Activated CD4-positive, alpha-beta T cell treated with anti-CD3 and anti-CD28 coated beads for 24 hours (primary cell): Measurements from ENCODE around the gene KCTD17.
"Not testable (repeated sequence)": the region's sequence is repeated elsewhere in the genome, so short reads cannot be mapped to it uniquely, and the experiment has no call there.

Experiments
- DNase-seq, 2 donors: peaks; one replicate each; pipeline ENCODE4 v3.0.0-alpha.2; 2020; ENCODE audit warnings: low read depth in 2 of 2

Gene KCTD17

DNA sequence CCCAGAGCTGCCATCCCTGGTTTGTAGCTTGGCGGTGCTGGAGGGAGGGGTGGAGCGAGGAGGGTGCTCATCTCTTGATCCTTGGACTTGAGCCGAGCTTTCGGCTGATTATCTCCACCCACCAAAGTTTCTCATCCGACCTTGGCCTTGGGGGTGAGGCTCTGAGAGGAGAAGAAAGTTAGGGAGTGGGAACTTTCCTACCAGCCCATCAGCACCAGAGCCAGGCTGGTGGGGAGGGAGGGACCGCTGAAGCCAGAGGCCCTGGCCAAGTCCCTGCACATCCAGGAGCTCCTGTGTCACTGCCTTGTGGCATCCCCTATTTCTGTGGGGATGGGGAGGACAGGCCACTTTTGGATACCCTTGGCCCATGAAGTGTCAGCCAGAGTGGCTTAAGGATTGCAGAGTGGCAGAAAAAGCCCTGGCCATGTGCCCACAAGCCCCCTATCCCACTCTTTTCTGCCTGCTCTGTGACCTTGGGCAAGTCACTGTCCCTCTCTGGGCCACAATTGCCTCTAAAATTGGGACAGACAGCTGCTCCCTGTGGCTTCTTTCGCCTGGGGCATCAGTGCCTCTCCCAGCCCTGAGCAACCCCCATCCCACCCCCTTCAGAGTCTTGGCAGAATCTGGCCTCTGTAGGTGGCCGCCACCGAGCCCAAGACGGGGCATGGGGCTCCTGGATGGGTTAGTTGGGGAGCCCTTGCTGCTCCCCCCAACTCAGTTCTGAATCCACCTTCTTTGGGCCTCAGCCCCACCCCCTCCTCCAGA lies 10.3 kb downstream of the KCTD17 start:
- DNase-seq, result no peak

DNA sequence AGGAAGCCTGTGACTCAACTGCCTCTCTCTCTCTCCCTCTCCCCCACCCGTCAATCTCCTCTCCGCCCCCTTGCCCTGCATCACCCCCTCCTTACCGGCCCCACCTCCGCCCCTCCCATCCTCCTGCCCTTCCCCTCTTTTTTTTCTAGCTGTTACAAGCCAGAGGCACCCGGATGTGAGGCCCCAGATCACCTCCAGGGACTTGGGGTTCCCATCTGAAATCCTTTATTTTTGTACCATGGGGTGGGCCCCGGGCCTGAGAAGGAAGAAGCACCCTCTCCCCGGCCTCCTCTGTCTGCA lies 10.8 kb downstream of the KCTD17 start:
- no peak for DNase-seq

DNA sequence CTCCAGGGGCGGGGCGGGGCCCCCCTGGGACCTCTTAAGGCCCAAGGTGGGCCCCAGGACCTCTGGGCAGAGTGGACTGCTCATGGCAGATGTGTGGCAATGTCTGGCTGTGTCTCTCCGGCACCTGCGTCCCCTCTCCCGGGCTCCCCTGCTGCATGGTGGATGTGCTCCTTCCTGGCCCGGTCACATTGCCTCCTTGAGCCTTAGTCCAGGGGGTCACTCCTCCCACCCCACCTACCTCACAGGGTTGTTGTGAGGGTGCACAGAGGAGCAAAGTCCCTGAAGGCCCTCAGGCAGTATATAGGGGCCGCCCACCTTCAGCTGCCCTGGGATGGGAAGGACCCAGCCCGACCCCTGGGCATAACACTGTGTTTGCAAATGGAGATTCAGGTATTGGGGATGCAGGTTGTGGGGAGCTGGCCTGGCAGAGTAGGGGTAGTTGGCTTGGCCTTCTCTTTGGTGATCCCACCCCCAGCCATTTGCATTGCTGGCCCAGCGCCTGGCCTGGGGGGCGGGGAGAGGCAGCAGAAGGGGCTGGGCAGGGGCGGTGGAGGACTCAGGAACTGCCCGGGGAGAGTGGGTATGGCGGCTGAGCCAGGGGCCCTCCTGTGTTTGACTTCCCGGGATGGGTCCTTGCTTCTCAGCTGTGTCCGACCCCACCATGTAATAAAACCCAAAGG lies 11.3 kb downstream of the KCTD17 start:
- DNase-seq, result no peak

DNA sequence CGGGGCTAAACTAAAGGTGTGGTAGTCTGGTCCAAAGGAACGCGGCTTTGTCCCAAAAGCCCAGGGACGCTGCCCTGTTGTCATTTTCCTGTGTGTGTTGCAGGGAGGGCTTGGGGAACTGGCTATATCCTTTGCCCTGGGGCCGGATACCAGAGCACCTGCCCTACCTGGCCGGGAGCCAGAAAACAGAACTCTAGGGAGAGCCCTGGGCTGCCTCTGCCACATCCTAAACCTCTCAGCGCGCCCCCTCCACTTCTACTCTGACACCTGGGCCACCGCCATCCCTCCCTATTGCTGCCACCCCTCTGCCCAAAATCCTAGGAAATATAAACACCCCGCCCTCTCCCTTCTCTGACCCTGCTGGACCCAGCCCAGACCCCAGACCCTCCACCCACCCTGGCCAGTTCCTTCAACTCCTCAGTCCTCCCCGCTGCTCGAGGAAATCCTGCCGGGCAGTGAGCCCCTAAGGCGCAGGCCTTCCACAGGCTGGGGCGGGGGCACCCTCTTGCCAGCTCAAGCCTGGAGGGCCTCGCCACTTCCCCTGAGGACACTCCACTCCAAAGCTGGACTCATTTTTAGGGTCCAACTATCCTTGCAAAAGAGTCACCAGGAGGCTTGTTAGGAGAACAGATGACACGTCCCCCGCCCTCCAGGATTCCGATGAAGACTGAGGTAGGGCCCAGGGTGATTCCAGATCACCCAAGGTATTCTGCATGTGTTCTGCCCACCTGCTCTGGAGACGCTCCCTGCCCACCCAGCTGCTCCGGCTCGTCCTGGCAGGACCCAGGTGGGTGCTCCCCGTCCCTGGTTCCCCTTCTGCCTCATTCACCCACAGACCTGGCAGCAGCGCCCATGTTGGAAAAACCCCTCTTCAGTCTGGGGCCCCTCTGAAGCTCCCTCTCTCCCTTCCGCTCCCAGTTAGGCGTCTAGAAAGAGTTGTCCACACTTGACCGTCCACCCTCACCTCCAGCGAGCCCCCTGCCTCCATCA lies 12.2 kb downstream of the KCTD17 start:
- no peak for DNase-seq

DNA sequence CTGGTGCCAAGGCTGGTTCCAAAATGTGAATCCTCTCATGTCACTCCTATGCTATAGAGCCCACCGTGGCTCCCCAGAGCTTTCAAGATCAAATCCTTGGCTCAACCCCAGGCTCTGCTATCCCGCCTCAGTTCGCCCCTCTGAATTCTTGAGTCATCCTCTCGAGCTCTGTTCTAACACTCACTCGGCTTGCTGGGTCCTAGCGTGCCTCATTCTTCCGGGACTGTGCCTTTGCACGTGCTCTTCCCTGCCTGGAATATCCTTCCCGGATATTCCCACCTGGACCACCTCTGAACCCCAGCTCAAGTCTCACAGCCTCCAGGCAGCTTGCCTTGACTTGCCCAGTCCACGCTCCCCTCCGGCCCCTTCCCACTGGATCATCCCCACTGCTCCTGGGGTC lies 13.0 kb downstream of the KCTD17 start:
- DNase-seq, result no peak

DNA sequence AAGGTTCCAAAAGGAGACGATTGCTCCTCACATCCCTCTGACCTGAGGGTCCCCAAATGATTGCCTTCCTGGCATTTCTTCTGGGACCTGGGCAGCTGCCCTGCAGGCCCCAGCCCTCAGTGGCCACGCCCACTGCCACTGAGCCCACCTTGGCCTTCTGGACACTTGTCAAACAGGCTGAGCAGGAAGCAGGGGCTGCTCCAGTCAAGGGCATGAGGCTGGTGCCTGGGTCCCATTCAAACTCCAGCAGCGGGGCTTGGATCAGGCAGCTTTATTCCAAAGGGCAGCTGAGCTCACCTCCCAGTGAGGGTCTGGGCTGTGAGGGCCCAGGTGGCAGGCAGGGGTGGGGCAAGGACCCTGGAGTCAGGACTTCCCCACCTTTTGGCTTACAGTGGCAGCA lies 13.6 kb downstream of the KCTD17 start:
- no peak for DNase-seq

DNA sequence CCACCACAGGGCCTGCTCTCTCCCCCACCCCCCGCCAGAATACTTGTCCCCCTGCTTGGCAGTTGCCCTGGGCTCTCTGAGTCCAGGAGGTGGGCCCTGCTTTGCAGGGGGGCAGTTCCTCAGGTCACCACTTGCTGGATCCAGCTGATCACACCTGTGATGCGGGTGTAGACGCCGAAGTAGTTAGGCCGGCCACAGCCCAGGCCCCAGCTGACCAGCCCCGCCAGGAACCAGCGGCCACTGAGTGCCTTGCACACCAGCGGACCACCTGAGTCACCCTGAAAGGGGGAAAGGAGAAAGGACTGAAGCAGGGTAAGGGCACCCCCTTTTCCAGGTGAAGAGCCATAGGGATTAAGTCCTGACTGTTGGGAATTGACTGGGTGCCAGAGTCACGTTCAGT lies 14.4 kb downstream of the KCTD17 start:
- DNase-seq, result no peak

DNA sequence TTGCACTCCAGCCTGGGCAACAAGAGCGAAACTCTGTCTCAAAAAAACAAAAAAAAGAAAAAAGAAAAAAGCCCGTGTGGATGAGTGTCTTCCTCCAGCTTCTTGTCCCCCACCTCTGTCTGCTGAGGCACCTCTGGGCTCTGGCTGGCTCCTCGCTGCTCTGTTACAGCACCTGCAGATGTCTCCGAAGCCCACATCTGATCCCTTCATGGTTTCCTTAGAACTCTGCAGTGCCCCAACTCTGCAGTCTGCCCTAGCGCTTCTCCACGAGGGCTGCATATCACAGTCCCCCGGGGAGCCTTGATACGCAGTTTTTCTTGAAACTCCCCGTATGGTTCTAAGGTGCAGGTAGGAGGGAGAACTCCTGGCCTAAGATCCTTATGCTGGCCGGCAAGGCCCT lies 15.9 kb downstream of the KCTD17 start:
- no peak for DNase-seq

DNA sequence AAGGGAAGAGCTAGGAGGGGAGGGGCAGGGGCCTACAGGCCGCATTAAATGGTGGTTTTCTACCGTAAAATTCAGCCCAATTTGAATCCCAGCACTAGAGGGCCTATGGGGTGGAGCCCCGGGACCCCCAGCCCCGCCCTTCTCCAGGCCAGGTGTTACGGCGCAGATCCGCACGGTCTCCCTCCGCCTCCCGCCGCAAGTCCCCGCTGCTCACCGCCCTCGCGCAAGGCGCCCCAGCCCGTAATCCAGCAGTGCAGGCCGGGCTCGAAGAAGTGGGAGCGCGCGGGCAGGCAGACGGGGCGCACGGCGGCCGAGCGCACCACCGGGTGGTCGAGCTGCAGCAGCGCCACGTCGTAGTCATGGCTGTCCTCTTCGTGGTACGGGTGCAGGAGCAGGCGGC lies 17.3 kb downstream of the KCTD17 start:
- DNase-seq, result no peak

DNA sequence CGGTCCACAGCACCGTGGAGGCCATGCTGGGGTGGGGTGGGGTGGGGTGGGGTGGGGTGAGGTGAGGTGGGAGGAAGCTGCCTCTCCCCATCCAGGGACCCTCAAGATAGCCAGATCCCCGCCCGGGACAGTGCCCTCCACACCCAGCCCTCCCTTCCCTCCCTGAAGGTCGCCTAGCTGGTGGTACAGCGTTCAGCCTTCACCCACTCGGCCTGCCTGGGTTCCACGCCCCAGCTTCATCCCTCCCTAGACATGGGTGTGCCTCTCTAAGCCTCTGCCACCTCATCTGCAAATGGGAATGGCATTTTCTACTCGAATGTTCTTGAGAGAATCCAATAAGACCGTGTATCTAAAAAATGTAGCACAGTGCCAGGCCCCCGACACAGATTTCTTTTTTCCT lies 17.8 kb downstream of the KCTD17 start:
- DNase-seq, result no peak

DNA sequence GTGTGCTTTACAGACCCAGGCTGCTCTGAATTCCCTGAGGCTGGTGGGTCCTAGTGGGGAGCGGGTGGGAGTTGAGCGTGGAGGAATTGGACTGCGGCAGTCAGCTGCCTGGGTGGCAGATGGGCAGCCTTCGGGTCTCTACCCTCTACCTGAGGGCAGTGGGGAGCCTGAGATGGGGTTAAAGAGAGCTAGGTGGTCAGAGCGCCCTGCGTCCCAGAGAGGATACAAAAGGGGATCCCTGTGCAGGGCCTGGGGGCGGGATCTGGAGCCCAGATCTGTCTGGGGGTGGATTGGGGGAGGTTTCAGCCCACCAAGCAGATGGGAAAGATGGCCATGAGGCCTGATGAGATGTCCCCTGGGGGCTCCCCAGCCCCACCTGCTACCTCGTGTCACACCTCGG lies 18.2 kb downstream of the KCTD17 start:
- no peak for DNase-seq

DNA sequence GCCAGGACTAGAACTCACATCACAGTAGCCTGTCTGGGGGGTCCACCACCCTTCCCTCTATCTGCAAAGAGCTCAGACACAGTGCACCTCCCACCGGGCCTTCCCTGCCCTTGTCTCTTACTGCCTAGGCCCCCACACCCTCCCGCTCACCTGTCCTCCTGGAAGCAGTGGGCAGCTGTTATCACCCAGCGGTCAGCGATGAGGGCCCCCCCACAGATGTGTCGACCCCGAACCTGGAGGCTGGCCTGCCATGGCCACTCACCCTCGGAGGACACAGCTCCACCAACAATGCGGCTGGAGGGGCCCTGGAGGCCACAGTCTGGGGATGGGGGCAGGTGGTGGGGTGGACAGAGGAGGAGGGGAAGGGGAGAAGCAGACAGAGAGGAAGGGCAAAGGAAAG lies 18.8 kb downstream of the KCTD17 start:
- DNase-seq, result no peak

DNA sequence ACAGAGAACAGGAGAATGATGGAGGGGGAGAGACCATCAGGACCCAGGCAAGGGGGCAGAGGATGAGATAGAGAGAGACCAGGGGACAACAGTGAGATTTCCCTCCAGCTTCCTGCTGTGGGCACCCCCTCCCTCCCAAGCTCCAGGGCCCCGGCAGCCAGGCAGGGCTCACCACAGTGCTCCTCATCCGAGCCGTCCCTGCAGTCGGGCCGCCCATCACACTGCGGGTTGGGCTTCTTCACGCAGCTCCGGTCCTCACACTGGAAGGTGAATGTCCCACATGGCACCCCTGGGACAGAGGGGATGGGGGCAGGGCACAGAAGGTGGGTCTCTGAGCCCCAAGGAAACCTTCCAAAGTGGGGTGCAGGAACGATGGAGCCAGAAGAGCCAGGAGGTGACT lies 19.2 kb downstream of the KCTD17 start:
- no peak for DNase-seq

DNA sequence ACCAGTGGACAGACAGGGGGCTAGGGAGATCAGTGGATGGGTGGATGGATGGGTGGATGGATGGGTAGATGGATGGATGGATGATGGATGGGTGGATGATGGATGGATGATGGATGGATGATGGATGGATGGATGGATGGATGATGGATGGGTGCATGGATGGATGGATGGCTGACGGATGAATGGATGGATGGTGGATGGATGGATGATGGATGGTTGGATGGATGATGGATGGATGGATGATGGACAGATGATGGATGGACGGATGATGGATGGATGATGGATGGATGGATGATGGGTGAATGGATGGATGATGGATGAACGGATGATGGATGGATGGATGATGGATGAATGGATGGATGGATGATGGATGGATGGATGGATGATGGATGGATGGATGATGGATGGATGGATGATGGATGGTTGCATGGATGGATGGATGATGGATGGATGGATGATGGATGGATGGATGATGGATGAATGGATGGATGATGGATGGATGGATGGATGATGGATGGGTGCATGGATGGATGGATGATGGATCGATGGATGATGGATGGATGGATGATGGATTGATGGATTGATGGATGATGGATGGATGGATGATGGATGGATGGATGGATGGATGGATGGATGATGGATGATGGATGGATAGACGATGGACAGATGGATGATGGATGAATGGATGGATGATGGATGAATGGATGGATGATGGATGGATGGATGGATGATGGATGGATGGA lies 20.5 kb downstream of the KCTD17 start:
- not testable (repeated sequence) for DNase-seq

DNA sequence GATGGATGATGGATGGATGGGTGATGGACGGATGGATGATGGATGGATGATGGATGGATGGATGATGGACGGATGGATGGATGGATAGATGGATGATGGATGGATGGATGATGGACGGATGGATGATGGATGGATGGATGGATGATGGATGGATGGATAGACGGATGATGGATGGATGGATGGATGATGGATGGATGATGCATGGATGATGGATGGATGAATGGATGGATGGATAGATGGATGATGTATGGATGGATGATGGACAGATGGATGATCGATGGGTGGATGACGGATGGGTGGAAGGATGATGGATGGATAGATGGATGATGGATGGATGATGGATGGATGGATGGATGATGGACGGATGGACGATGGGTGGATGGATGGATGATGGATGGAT lies 21.1 kb downstream of the KCTD17 start:
- DNase-seq, result no peak

DNA sequence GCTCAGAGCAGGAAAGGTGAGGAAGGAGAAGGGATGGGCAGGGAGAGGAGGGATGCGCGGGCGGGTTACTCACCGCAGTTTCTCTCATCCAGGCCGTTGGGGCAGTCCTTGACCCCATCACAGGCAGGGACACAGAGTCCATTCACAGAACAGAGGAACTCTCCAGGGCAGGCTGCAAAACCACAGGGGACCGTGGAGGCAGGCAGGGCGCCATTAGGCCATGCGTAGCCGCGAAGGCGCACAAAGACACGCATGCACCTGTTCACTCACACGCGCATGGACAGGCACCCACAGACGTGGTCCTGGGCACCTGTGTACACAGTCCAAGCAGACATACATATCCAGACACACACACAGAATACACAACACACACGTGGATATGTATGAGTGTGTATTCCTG lies 23.0 kb downstream of the KCTD17 start:
- no peak for DNase-seq

DNA sequence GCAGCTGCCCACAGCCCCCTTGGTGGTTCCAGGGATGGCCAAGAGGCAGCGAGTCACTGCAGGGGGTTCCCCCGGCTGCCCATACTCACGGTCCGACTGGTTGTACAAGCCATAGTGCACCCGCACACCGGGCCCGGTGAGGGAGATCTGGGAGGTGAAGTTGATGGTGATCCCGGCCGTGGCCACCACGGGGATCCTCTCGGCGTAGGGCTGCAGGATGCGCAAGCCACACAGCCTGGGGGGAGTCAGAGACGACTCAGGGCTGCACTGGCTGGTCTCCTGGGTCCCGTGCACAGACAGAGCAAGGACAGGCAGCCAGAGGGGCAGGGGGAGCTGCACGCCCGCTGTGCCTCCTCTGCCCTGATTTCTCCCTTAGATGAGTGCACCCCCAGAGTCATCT lies 23.5 kb downstream of the KCTD17 start:
- no peak for DNase-seq

DNA sequence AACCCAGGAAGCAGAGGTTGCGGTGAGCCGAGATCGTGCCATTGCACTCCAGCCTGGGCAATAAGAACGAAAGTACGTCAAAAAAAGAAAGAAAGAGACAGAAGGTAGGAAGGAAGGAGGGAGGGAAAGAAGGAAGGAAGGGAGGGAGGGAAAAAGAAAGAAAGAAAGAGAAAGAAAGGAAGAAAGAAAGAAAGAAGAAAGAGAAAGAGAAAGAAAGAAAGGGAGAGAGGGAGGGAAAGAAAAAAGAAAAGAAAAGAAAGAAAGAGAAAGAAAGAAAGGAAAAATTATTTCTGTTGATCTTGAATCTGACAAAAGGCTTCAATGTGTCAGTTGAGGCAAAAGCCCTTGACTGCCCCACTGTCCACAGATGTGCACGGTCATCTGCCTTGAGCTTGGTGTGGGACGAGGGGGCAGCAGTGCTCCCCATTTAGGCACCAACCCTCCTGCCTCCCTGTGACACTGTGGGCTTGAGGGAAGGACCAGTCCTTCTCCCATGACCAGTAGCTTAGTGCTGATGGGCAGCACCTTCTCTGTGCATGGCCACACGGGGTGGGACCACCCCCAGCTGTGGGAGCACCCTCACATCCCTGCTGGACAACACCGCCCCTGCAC lies 24.4 kb downstream of the KCTD17 start:
- DNase-seq, result no peak

DNA sequence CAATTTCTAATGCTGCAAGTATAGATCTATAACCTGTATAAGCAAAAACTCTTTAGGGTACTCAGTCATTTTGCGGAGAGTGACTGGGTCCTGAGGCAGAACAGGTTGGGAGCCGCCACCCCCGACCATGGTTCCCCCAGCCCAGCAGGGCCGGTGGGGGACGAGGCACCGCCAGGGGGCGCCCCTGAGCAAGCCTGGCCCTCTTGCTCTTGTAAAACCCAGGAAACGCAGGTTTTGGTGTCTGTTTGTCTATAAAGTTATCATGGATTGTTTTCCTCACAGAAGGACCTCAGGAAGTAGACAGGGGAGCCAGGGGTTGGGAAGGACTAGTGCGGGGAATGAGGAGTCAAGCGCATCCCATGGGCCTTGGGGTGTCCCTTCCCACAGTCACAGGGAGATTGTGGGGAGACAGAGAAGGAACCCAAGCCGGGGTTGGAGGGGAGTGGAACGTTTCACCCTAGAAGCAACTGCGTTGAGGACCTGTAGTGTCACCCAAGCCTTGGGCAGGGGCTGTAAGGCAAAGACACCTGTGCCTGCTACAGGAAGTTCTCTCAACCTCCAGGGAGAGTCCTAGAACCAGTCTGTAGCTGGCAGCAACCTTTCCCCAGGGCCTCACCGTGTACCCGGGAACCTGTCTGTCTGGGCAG lies 26.4 kb downstream of the KCTD17 start:
- DNase-seq, result peak; percentile 83 to 87

DNA sequence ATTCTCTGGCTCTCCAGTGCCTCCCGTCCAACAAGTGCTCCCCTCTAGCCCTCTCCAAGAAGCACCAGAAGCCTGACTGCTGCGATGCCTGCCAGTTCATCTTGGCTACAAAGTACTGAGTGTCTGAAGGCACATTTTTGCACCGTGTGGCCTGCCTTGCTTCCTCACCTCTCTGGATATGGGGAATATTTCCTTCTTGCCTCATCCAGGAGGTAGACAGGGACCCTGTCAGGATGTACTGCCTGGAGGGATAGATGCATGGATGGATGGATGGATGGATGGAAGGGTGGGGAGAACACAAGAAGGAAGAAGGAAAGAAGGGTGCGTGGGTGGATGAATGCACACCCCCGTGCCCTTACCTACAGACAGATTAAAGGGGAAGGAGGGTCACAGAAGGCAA lies 27.6 kb downstream of the KCTD17 start:
- no peak for DNase-seq

DNA sequence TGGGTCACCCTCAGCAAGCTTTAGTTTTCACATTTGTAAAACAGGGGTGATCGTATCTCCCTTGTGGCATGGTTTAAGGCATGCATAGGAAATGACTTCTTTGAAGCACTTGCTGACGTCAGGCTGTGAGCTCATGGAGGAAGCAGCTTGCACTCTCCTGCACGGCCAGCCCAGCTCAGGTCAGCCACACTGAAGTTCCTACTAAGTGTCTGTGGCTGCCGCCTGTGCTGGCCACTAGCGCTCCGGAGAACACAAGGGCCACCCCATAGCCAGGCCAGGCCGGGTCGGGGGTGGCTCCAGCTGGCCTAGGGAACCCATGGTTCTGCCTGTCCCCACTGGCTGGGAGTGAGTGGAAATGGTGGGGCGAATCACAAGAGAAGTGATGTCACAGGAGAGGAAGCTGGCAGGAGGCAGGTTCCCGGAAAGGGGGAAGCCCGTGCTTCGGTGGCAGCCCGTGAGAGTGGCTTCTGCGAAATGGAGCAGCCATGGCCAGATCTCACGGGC lies 28.2 kb downstream of the KCTD17 start:
- DNase-seq, result peak; percentile 47 to 76
